ENCODE results near the gene EID2B.

The EID2B gene

GRCh38 chr19:39498798-39499642, 33.6 kb downstream of the EID2B start, which contains the start of gene DLL3:
Gene DLL3 (plus strand): TSS chr19:39498947. CDS start chr19:39498975, 28 bp downstream.
- DNase-seq, result no peak

GRCh38 chr19:39497996-39498797, 34.5 kb downstream of the EID2B start:
- DNase-seq, result peak; percentile 60

GRCh38 chr19:39497701-39497995, 35.0 kb downstream of the EID2B start:
- no peak for DNase-seq

DNA sequence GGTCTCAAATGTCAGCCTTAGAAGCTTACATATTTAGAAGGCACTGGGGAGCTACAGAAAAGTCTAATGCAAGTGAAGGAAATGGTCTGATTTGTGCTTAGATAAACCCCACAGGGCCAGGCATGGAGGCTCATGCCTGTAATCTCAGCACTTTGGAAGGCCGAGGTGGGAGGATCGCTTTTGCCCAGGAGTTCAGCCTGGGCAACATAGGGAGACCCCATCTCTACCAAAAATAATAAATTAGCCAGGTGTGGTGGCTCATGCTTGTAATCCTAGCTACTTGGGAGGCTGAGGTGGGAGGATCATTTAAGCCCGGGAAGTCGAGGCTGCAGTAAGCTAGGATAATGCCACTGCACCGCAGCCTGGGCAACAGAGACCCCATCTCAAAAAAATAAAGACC, 36.6 kb downstream of the EID2B start:
- no peak for DNase-seq

- no peak for DNase-seq
These were observed 38.0 kb downstream of the EID2B start for GRCh38 chr19:39494661-39495060.

DNA sequence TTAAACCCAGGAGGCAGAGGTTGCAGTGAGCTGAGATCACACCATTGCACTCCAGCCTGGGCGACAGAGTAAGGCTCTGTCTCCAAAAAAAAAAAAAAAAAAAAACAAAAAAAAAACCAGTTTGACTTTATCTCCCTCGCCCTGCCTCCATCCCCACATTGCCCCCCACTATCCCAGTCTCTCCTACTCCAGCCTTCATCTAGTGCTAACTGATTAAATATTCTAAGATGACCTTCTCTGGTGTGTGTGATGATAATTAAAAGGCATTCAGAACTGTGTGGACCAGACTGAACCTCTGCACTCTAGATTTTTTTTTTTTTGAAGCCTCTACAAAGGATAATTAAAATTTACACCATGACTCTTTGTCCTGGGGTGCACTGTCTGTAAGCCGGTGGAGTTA, 39.9 kb downstream of the EID2B start:
- no peak for DNase-seq

- no peak for DNase-seq
These were observed 40.4 kb downstream of the EID2B start for GRCh38 chr19:39492225-39492624.

DNA sequence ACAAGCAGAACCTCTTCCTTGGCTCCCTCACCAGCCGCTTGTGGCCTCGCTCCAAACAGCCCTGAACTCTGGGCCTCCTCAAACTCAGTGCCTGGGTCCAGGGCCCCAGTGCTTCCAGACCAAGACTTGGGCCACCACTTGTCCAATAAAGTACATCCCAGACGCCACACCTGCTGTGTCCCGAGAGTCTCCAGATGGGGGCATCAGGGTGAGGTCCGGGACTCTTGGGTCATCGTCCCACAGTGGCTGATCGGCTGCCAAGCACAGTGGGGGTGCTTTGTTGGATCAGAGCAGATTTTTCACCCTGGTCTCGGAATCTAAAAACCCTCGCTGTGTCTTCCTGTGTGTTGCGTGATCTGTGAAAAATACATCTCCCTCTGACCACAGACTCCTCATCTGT, 42.9 kb downstream of the EID2B start:
- no peak for DNase-seq

- no peak for DNase-seq
These were observed 49.5 kb downstream of the EID2B start for GRCh38 chr19:39483141-39483540.

DNA sequence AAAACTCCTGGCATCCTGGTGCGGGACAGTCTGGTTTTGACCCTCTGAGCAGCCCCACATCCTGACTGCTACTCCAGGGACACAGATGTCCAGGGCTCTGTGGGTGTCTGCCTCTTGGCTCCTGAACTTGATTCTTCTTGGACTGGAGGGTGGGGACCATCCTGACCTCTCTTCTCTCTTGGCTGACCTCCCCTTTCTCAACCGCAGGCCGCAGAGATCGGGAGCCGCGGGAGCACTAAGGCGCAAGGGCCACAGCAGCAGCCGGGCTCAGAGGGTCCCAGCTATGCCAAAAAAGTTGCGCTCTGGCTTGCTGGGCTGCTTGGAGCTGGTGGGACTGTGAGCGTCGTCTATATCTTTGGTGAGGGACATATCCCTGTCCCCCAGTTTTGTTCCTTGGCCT, 51.0 kb downstream of the EID2B start:
- DNase-seq, result no peak

DNA sequence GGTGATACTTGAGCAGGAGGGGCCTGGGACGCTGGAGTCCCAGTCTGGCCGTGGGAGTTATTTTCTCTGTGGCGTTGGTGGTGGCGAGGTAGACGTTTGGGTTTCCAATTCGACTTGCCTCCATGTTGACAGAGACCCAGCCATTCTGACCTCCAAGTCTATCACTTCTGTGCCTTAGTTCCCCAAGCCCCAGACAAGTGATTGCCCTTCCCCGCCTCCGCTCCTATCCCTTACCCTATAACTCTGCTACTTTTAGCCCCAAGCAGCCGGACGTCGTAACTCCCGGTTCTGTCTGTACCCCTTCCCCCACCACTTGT, 51.5 kb downstream of the EID2B start:
- DNase-seq, result no peak
